GM12801 (cell line): ENCODE results near the gene RASSF3.

Experiments
- CTCF ChIP-seq: IDR thresholded peaks from one replicate; pipeline ENCODE4 v1.5.1; 2011; ENCODE audit warnings: control low read depth; ENCODE audit not compliant: insufficient read length; ENCODE audit errors: extremely low read depth

RASSF3 gene

GRCh38 chr12:64707362-64707761, 97.1 kb downstream of the RASSF3 start:
- no peak for TF ChIP-seq CTCF

GRCh38 chr12:64707926-64708325, 97.6 kb downstream of the RASSF3 start:
- TF ChIP-seq CTCF, result no peak

GRCh38 chr12:64709429-64709828, 99.1 kb downstream of the RASSF3 start:
- TF ChIP-seq CTCF, result no peak

- no peak for TF ChIP-seq CTCF
Observed at GRCh38 chr12:64713376-64713775, 103.1 kb downstream of the RASSF3 start.

GRCh38 chr12:64714551-64714968, 104.3 kb downstream of the RASSF3 start:
- TF ChIP-seq CTCF, result no peak

GRCh38 chr12:64716371-64716770, 106.1 kb downstream of the RASSF3 start:
- TF ChIP-seq CTCF, result no peak

GRCh38 chr12:64716839-64717455, 106.7 kb downstream of the RASSF3 start:
- no peak for TF ChIP-seq CTCF

GRCh38 chr12:64718649-64719048, 108.4 kb downstream of the RASSF3 start:
- TF ChIP-seq CTCF, result no peak
